Endothelial cell of umbilical vein (primary cell): ENCODE measurements around the gene ATG5.
"Not testable (repeated sequence)": the region's sequence is repeated elsewhere in the genome, so short reads cannot be mapped to it uniquely, and the experiment has no call there.

ENCODE experiments used
- EZH2 ChIP-seq: IDR thresholded peaks from 2 replicates; pipeline ENCODE4 v1.6.1; 2012; ENCODE audit warnings: borderline replicate concordance, low read depth, mild to moderate bottlenecking, moderate library complexity, low read length, inconsistent platforms; ENCODE audit not compliant: severe bottlenecking
- POLR2A ChIP-seq: IDR thresholded peaks from 2 replicates; pipeline ENCODE4 v1.6.1; 2012; ENCODE audit warnings: low read depth, mild to moderate bottlenecking, control low read depth, low read length
- TF ChIP-seq, protein P1 (sequence below), 2 donors: IDR thresholded peaks; 1 replicate in 1 of 2; 2 replicates in 1 of 2; pipeline ENCODE4 v1.5.1; 2011; ENCODE audit warnings: low read length in 2 of 2, mild to moderate bottlenecking in 2 of 2, moderate library complexity in 2 of 2, control low read depth in 1 of 2, inconsistent platforms in 1 of 2, low read depth in 1 of 2; ENCODE audit not compliant: insufficient read depth in 1 of 2; ENCODE audit errors: extremely low read depth in 1 of 2

DNA sequence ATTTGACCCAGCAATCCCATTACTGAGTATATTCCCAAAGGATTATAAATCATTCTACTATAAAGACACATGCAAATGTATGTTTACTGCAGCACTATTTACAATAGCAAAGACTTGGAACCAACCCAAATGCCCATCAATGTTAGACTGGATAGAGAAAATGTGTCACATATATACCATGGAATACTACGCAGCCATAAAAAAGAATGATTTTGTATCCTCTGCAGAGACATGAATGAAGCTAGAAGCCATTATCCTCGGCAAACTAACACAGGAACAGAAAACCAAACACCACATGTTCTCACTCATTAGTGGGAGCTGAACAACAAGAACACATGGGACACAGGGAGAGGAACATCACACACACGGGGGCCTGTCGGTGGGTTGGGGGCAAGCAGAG, 57.1 kb downstream of the ATG5 start:
- TF ChIP-seq POLR2A, EZH2: not testable (repeated sequence)
- TF ChIP-seq, protein P1, sequence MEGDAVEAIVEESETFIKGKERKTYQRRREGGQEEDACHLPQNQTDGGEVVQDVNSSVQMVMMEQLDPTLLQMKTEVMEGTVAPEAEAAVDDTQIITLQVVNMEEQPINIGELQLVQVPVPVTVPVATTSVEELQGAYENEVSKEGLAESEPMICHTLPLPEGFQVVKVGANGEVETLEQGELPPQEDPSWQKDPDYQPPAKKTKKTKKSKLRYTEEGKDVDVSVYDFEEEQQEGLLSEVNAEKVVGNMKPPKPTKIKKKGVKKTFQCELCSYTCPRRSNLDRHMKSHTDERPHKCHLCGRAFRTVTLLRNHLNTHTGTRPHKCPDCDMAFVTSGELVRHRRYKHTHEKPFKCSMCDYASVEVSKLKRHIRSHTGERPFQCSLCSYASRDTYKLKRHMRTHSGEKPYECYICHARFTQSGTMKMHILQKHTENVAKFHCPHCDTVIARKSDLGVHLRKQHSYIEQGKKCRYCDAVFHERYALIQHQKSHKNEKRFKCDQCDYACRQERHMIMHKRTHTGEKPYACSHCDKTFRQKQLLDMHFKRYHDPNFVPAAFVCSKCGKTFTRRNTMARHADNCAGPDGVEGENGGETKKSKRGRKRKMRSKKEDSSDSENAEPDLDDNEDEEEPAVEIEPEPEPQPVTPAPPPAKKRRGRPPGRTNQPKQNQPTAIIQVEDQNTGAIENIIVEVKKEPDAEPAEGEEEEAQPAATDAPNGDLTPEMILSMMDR (IDR thresholded peaks at IDR 0.05; ENCODE audit: extremely low read depth in 1 of 2, insufficient read depth in 1 of 2, low read depth in 1 of 2, low read length in 2 of 2) = not testable (repeated sequence)
